Smooth muscle cell (in vitro differentiated cells): ENCODE data around the gene STK38. TPM values are rescaled to one million over a fixed set of nuclear protein-coding genes. Genes with fewer than 3 reads are reported as not detected.

Source experiments
- DNase-seq: peaks from one replicate; lab custom pipeline; 2025; ENCODE audit not compliant: unreplicated experiment; lab: John Stamatoyannopoulos, UW
- H2AFZ ChIP-seq: fragments of 200-600 bp; sonication (generic); 2 replicates; pipeline ENCODE4 v1.6.0; 2016; ENCODE audit warnings: antibody characterized with exemption, low read depth, mild to moderate bottlenecking
- H3F3A ChIP-seq: fragments of 200-600 bp; sonication (generic); 2 replicates; pipeline ENCODE4 v1.6.0; 2017; ENCODE audit warnings: antibody characterized with exemption, low read depth
- H3K27ac ChIP-seq: fragments of 200-600 bp; sonication (generic); 2 replicates; pipeline ENCODE4 v1.5.1; 2016; ENCODE audit warnings: low read depth, mild to moderate bottlenecking
- H3K27me3 ChIP-seq: fragments of 200-600 bp; sonication (generic); 2 replicates; pipeline ENCODE4 v1.6.1; 2016; ENCODE audit warnings: low read depth, mild to moderate bottlenecking
- H3K36me3 ChIP-seq: fragments of 200-600 bp; sonication (generic); 2 replicates; pipeline ENCODE4 v1.5.1; 2016; ENCODE audit warnings: low read depth
- H3K4me1 ChIP-seq: fragments of 200-600 bp; sonication (generic); 2 replicates; pipeline ENCODE4 v1.5.1; 2016; ENCODE audit warnings: low read depth
- H3K4me2 ChIP-seq: fragments of 200-600 bp; sonication (generic); 2 replicates; pipeline ENCODE4 v1.6.0; 2016; ENCODE audit warnings: mild to moderate bottlenecking
- H3K4me3 ChIP-seq: fragments of 200-600 bp; sonication (generic); 2 replicates; pipeline ENCODE4 v1.5.1; 2016; ENCODE audit warnings: mild to moderate bottlenecking
- H3K79me2 ChIP-seq: fragments of 200-600 bp; sonication (generic); 2 replicates; pipeline ENCODE4 v1.6.0; 2016; ENCODE audit warnings: low read depth, mild to moderate bottlenecking
- H3K9ac ChIP-seq: fragments of 200-600 bp; sonication (generic); 2 replicates; pipeline ENCODE4 v1.6.0; 2016; ENCODE audit warnings: low read depth
- H3K9me3 ChIP-seq: fragments of 200-600 bp; sonication (generic); replicated peaks from 2 replicates; pipeline ENCODE4 v1.5.1; 2016; ENCODE audit warnings: low read depth
- H4K20me1 ChIP-seq: fragments of 200-600 bp; sonication (generic); 2 replicates; pipeline ENCODE4 v1.6.0; 2016; ENCODE audit warnings: low read depth
- WGBS: methylation state at CpG from one replicate; pipeline ENCODE4 v1.1.7; 2016; ENCODE audit warnings: low lambda C conversion rate; 5-methylcytosine and 5-hydroxymethylcytosine counted together
- polyA plus RNA-seq: library from polyadenylated mRNA; unstranded; fragments of >200 nt; fragmentation: Nextera tagmentation; extraction: Ambion mirVana; gene quantifications from 2 replicates; pipeline ENCODE4 v1.2.1, GENCODE V29; 2016
- total RNA-seq: library from RNA; depleted of rRNA; stranded (reverse); fragments of >200 nt; gene quantifications from 2 replicates; pipeline ENCODE4 v1.2.3, GENCODE V29; 2014
- TF ChIP-seq, protein P1 (sequence below): fragments of 200-600 bp; sonication (generic); IDR thresholded peaks from 2 replicates; pipeline ENCODE4 v1.5.1; 2017; ENCODE audit warnings: borderline replicate concordance, mild to moderate bottlenecking, antibody characterized with exemption; ENCODE audit not compliant: insufficient read depth, poor library complexity, severe bottlenecking

STK38 gene
- total and polyA plus RNA-seq, 2 experiments from 2014 or later, result 34.5 to 34.6 TPM

GRCh38 chr6:36515844-36516243 lies 31.4 kb downstream of the STK38 start:
- Histone ChIP-seq H4K20me1 (peaks cover 3% of the 10 kb centered on the region), H3F3A (no peaks in the 10 kb centered on the region), H2AFZ (no peak overlapping the region), H3K79me2 (no peaks in the 10 kb centered on the region), H3K4me3 (no peak overlapping the region), H3K4me2 (no peak overlapping the region), H3K4me1 (no peaks in the 10 kb centered on the region), H3K9ac (no peak overlapping the region), H3K36me3 (peaks cover 22% of the 10 kb centered on the region), H3K9me3 (no peaks in the 10 kb centered on the region), H3K27me3 (no peaks in the 10 kb centered on the region), H3K27ac (no peak overlapping the region)
- WGBS, result 95% methylated on average over 3 of the region's 3 CpGs
- DNase-seq, result no peak
- TF ChIP-seq, protein P1, sequence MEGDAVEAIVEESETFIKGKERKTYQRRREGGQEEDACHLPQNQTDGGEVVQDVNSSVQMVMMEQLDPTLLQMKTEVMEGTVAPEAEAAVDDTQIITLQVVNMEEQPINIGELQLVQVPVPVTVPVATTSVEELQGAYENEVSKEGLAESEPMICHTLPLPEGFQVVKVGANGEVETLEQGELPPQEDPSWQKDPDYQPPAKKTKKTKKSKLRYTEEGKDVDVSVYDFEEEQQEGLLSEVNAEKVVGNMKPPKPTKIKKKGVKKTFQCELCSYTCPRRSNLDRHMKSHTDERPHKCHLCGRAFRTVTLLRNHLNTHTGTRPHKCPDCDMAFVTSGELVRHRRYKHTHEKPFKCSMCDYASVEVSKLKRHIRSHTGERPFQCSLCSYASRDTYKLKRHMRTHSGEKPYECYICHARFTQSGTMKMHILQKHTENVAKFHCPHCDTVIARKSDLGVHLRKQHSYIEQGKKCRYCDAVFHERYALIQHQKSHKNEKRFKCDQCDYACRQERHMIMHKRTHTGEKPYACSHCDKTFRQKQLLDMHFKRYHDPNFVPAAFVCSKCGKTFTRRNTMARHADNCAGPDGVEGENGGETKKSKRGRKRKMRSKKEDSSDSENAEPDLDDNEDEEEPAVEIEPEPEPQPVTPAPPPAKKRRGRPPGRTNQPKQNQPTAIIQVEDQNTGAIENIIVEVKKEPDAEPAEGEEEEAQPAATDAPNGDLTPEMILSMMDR, result no peak

DNA sequence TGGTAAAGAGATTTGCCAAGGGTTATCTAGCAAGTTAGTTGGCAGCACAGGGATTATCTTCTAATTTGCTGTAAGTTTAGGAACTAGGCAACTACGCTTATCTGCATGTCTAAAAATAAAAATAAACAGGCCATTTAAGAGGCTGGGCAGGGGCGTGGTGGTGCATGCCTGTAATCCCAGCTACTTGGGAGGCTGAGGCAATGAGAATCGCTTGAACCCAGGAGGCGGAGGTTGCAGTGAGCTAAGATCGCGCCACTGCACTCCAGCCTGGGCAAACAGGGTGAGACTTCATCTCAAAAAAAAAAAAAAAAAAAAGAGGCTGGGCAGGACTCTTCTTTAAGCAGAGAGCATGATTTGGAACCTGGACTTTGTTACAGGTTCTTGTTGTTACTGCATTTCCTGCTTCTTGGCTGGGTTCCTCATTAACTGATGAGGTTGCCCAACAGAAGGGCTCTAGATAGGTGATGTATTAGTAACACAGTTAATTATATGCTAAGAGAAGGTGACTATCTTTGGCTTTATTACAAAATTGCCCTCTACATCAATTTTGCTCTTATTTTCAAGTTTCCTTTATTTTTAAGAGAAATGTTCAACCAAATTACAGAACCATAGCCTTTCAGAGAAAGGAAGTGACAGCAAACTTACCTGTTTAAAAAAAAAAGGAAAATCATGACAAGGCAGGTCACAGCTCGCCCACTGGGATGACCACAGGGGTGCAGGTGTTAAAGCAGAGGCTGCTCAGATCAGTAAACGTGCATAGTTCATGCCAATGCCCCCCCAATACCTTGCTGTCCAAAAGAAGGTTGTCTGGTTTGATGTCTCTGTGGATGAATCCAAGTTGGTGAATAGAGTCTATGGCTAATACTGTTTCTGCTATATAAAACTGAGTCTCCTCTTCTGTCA lies 32.5 kb downstream of the STK38 start:
- TF ChIP-seq, protein P1, result no peak
- Histone ChIP-seq H3K36me3 (peaks cover 14% of the 10 kb centered on the region), H3K4me1 (no peaks in the 10 kb centered on the region), H3K27me3 (no peaks in the 10 kb centered on the region), H3K4me3 (no peak overlapping the region), H3F3A (no peaks in the 10 kb centered on the region), H3K9ac (no peak overlapping the region), H3K4me2 (no peak overlapping the region), H3K79me2 (no peaks in the 10 kb centered on the region), H4K20me1 (no peaks in the 10 kb centered on the region), H2AFZ (no peak overlapping the region), H3K27ac (no peak overlapping the region), H3K9me3 (no peaks in the 10 kb centered on the region)
- WGBS, result 91% methylated on average over 8 of the region's 8 CpGs
- DNase-seq, result no peak

DNA sequence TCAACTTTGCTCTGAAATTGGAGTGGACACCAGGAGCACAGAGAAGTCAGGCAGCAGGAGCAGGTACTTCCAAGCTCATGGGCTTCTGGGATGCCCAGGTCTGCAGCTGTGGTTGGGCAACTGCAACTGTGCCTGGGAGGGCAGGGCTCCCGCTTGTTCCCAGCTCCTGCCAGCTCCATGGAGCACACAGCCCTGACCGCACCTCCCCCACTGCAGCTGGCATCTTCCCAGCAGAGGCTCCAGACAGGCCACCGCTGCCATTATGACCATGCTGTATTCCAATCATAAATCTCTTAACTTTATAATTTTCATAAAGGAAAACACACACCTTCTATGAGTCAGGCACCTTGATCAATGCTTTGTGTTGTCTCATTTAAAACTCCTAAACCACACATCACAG lies 36.9 kb downstream of the STK38 start:
- Histone ChIP-seq H3K27ac (no peak overlapping the region), H2AFZ (no peak overlapping the region), H3F3A (no peaks in the 10 kb centered on the region), H3K36me3 (peaks cover 12% of the 10 kb centered on the region), H3K27me3 (no peaks in the 10 kb centered on the region), H3K9ac (no peak overlapping the region), H3K4me2 (no peak overlapping the region), H3K9me3 (no peaks in the 10 kb centered on the region), H3K4me3 (no peak overlapping the region), H3K4me1 (no peaks in the 10 kb centered on the region), H4K20me1 (no peaks in the 10 kb centered on the region), H3K79me2 (no peaks in the 10 kb centered on the region)
- DNase-seq, result no peak
- TF ChIP-seq, protein P1, result no peak
- WGBS, result 100% methylated on average over 3 of the region's 3 CpGs
